Esophagus muscularis mucosa (tissue), 3 donors: Measurements from ENCODE around the gene MAML3.

Source experiments
- EP300 ChIP-seq: sonication (generic); formaldehyde crosslinking; IDR thresholded peaks from one replicate; pipeline ENCODE4 v1.6.1; 2017; ENCODE audit warnings: antibody characterized with exemption
- POLR2A ChIP-seq: fragments of 450-650 bp; IDR thresholded peaks from one replicate; pipeline ENCODE4 v1.6.1; 2017; ENCODE audit warnings: antibody characterized with exemption, moderate library complexity, mild to moderate bottlenecking, low read depth
- POLR2AphosphoS5 ChIP-seq, 2 donors: sonication (generic); formaldehyde crosslinking; IDR thresholded peaks; one replicate each; pipeline ENCODE4 v1.6.1; 2017; ENCODE audit warnings: antibody characterized with exemption in 2 of 2

DNA sequence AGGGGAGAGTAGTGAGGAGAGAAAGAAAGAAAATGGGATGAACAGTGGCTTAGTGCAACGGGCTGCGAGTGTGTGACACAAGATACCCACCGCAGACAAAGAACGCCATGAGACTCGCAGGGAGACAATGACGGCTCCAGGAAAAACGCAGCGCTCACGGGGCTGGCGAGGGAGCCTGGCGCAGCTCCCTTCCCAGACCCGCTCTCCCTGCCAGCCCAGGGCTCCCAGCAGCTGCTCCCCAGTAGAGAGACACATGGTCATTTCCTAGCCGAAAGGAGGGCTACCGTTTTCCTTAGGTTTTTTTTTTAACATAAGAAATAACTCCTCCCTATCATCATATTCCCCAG, 149.5 kb downstream of the MAML3 start:
- TF ChIP-seq POLR2AphosphoS5 (IDR thresholded peaks at IDR 0.05) (peak; percentile 57 to 72), EP300 (no peak), POLR2A (no peak)
